Heart left ventricle (tissue), 13 donors: ENCODE results near the gene MINK1.

Experiments
- POLR2A ChIP-seq, 2 donors: fragments of 450-650 bp; IDR thresholded peaks; one replicate each; pipeline ENCODE4 v1.6.1; 2017; ENCODE audit warnings: antibody characterized with exemption in 2 of 2, mild to moderate bottlenecking in 2 of 2, moderate library complexity in 2 of 2
- TF ChIP-seq, protein P1 (sequence below), 12 donors: fragments of 200-600 bp; sonication (generic) in 4 of 12; IDR thresholded peaks; one replicate each; pipeline versions ENCODE4 v1.5.0 to v1.8.0; 2018 to 2022; ENCODE audit warnings: antibody characterized with exemption in 12 of 12, mild to moderate bottlenecking in 5 of 12
- donor health status: ischemic (EF 13 %, LVEDD 7.1; RV severe dilation, severe dysfunction).
- donor health status: DM: no; HTN: yes; CAD: no.
- donor health status: DM: no; HTN: no; CAD: no.
- donor health status: ischemic (EF 25% LVEDD 6.9; RV normal size, moderate dysfunction).
- donor health status: ischemic (EF 25% LVEDD 5.7; RV mildly dilated, moderate dysfunction).
- donor health status: ischemic (EF 35%, LVEDD 5.7; RV mildly dilated, moderate dysfunction).
- donor health status: nonischemic (EF 11% LVEDD 7.7; RV severe dilation, severe dysfunction).
- donor health status: DM: yes; HTN: yes; CAD: no.
- donor health status: PGD.
- donor health status: ischemic (EF 29% LVEDD 5.4; RV normal size, mild dysfunction).
- donor health status: nonischemic (EF 23%, LVEDD 6.1; RV moderate dilation, normal function).

- TF ChIP-seq, protein P1, sequence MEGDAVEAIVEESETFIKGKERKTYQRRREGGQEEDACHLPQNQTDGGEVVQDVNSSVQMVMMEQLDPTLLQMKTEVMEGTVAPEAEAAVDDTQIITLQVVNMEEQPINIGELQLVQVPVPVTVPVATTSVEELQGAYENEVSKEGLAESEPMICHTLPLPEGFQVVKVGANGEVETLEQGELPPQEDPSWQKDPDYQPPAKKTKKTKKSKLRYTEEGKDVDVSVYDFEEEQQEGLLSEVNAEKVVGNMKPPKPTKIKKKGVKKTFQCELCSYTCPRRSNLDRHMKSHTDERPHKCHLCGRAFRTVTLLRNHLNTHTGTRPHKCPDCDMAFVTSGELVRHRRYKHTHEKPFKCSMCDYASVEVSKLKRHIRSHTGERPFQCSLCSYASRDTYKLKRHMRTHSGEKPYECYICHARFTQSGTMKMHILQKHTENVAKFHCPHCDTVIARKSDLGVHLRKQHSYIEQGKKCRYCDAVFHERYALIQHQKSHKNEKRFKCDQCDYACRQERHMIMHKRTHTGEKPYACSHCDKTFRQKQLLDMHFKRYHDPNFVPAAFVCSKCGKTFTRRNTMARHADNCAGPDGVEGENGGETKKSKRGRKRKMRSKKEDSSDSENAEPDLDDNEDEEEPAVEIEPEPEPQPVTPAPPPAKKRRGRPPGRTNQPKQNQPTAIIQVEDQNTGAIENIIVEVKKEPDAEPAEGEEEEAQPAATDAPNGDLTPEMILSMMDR (IDR thresholded peaks at IDR 0.05): no peak
- no peak for TF ChIP-seq POLR2A (IDR thresholded peaks at IDR 0.05)
Measured at GRCh38 chr17:4891411-4892410, 58.6 kb downstream of the MINK1 start.
